Sigmoid colon (tissue), 7 donors: Measurements from ENCODE around the gene GAS6. TPM values are rescaled to one million over a fixed set of nuclear protein-coding genes. Genes with fewer than 3 reads are reported as not detected.
"Not testable (repeated sequence)": the region's sequence is repeated elsewhere in the genome, so short reads cannot be mapped to it uniquely, and the experiment has no call there.

ENCODE experiments used
- DNase-seq: peaks from one replicate; pipeline ENCODE4 v3.0.0-alpha.2; 2019
- H3K27ac ChIP-seq, 4 donors: fragments of 200-600 bp; sonication (generic); one replicate each; pipeline ENCODE4 v1.5.1; 2016 to 2019; ENCODE audit warnings: mild to moderate bottlenecking in 1 of 4
- H3K27me3 ChIP-seq, 3 donors: fragments of 200-600 bp; sonication (generic); one replicate each; pipeline ENCODE4 v1.5.1; 2019; ENCODE audit warnings: mild to moderate bottlenecking in 1 of 3
- H3K36me3 ChIP-seq, 4 donors: fragments of 200-600 bp; sonication (generic); one replicate each; pipeline ENCODE4 v1.5.1; 2016 to 2019
- H3K4me1 ChIP-seq, 4 donors: fragments of 200-600 bp; sonication (generic); one replicate each; pipeline ENCODE4 v1.5.1; 2017 to 2019
- H3K4me3 ChIP-seq, 4 donors: fragments of 200-600 bp; sonication (generic); one replicate each; pipeline ENCODE4 v1.5.1; 2017 to 2019; ENCODE audit warnings: mild to moderate bottlenecking in 2 of 4, moderate library complexity in 1 of 4
- H3K9me3 ChIP-seq, 4 donors: fragments of 200-600 bp in 3 of 4; sonication (generic) in 3 of 4; one replicate each; pipeline versions ENCODE4 v1.5.1 to v1.6.1; 2013 to 2019
- CTCF ChIP-seq, 4 experiments: fragments of 450-650 bp in 3 of 4; fragments of 200-600 bp in 1 of 4; IDR thresholded peaks; one replicate each; pipeline ENCODE4 v1.5.1; 2016 to 2019; ENCODE audit warnings: antibody characterized with exemption in 4 of 4, mild to moderate bottlenecking in 3 of 4, moderate library complexity in 2 of 4
- EP300 ChIP-seq, 4 donors: sonication (generic); formaldehyde crosslinking; IDR thresholded peaks; one replicate each; pipeline ENCODE4 v1.6.1; 2017; ENCODE audit warnings: antibody characterized with exemption in 4 of 4
- POLR2A ChIP-seq, 2 donors: fragments of 450-650 bp; IDR thresholded peaks; one replicate each; pipeline ENCODE4 v1.6.1; 2016; ENCODE audit warnings: antibody characterized with exemption in 2 of 2, mild to moderate bottlenecking in 2 of 2, moderate library complexity in 2 of 2
- POLR2AphosphoS5 ChIP-seq, 4 donors: sonication (generic); formaldehyde crosslinking; IDR thresholded peaks; one replicate each; pipeline ENCODE4 v1.6.1; 2017; ENCODE audit warnings: antibody characterized with exemption in 4 of 4
- WGBS, 2 donors: extraction: QIAGEN DNeasy Blood & Tissue Kit; methylation state at CpG; one replicate each; pipeline ENCODE4 v1.1.7; 2013; 5-methylcytosine and 5-hydroxymethylcytosine counted together
- intact Hi-C: fragments of 100-400 bp; cut with DNase I; formaldehyde crosslinking; loops from one replicate; pipeline ENCODE4 v1.15.1; 2023
- polyA plus RNA-seq, 3 donors: library from polyadenylated mRNA; stranded (reverse); fragments of 200-250 nt; gene quantifications; one replicate each; pipeline ENCODE4 v1.2.3, GENCODE V29; 2013
- total RNA-seq, 4 donors: library from RNA; depleted of rRNA; stranded (reverse); fragments of >200 nt; gene quantifications; one replicate each; pipeline ENCODE4 v1.1.0, GENCODE V29; 2016
- donor health status: healthy with polysubstance abuse.
- donor health status: Bipolar disorder and iron deficiency.
- donor health status: healthy.

Gene GAS6
- total and polyA plus RNA-seq, 7 donors = 27.0 to 105 (median 58.1) TPM

DNA sequence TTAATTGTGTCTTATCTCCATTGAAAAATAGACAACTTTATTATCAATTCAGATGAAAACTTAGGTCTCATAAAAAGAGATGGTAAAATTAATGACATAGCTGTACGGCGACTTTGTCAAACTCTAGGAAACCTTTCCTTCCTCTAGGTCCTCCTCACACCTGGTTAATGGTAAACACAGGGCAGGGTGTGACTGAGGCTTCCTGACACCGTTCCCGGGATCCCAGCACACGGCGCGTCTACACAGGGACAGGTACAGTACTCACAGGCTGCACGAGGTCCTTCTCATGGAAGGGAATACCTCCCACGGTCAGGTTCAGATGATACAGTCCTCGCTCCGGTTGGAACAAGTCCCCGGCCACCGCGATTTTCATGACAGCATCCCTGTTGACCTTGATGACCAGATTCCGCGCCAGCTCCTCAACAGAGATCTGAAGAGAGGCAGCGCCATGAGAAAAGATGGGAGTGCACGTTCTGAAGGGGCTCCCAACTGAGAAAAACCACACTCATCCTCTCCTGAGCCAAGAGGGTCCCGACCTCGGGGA, 35.5 kb downstream of the GAS6 start:
- Histone ChIP-seq H3K4me3 (no peak overlapping the region), H3K27me3 (no peaks in the 10 kb centered on the region), H3K36me3 (peaks cover 0 to 53% (median 21%) of the 10 kb centered on the region in 4 donors), H3K27ac (no peak overlapping the region), H3K9me3 (no peaks in the 10 kb centered on the region), H3K4me1 (no peaks in the 10 kb centered on the region)
- WGBS, 2 donors = 67 to 92% methylated on average over 20 of the region's 20 CpGs
- no peak for DNase-seq
- no peak for TF ChIP-seq CTCF (IDR thresholded peaks at IDR 0.05)
- intact Hi-C loops = no loop called here

DNA sequence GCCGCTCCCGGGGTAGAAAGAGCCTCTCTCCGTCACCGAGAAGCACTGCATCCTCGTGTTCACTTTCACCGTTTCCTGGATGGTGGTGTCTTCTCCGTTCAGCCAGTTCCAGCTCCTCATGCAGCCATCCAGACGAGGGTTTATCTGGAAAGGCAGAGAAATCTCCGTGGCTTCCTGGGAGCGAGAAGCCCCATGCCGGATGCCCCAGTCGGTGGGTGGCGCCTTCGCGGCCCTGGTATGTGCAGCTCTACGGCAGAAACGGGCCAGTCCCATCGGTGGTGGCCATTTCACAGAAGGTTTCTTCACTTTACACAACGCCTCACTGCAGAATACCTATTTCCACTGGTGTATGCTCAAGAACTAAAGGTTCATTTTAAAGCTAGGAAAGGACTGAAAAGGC, 36.9 kb downstream of the GAS6 start:
- Histone ChIP-seq H3K27ac (no peak overlapping the region), H3K36me3 (peaks cover 0 to 51% (median 18%) of the 10 kb centered on the region in 4 donors), H3K4me3 (no peak overlapping the region), H3K4me1 (peaks cover 0 to 5% (median 3%) of the 10 kb centered on the region in 4 donors), H3K9me3 (no peaks in the 10 kb centered on the region), H3K27me3 (no peaks in the 10 kb centered on the region)
- intact Hi-C loops = no loop called here
- DNase-seq = no peak
- no peak for TF ChIP-seq POLR2A (IDR thresholded peaks at IDR 0.05)
- no peak for TF ChIP-seq CTCF (IDR thresholded peaks at IDR 0.05)
- TF ChIP-seq EP300 (IDR thresholded peaks at IDR 0.05) = no peak
- TF ChIP-seq POLR2AphosphoS5 (IDR thresholded peaks at IDR 0.05) = no peak
- WGBS, 2 donors = 92 to 94% methylated on average over 19 of the region's 19 CpGs

DNA sequence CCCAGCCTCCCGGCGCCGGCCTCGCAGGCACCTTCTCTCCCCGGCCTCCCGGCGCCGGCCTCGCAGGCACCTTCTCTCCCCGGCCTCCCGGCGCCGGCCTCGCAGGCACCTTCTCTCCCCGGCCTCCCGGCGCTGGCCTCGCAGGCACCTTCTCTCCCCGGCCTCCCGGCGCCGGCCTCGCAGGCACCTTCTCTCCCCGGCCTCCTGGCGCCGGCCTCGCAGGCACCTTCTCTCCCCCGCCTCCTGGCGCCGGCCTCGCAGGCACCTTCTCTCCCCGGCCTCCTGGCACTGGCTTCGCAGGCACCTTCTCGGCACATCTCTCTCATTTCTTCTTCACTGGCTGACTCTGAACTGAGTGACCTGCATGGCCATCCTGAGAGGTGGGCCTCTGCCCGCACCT, 37.4 kb downstream of the GAS6 start:
- H3K27me3 ChIP-seq, intact Hi-C loops, DNase-seq, H3K4me3 ChIP-seq, H3K9me3 ChIP-seq: not testable (repeated sequence)
- H3K36me3 ChIP-seq = peaks cover 0 to 49% (median 18%) of the 10 kb centered on the region in 4 donors
- H3K27ac ChIP-seq = peak overlapping the region in 1 of 4 donors; percentile 46
- H3K4me1 ChIP-seq = peaks cover 0 to 11% (median 9%) of the 10 kb centered on the region in 4 donors
- 78 to 93% methylated on average over 29 to 35 of the region's 35 CpGs for WGBS, 2 donors

- peaks cover 0 to 17% (median 13%) of the 10 kb centered on the region in 4 donors for H3K4me1 ChIP-seq
- H3K9me3 ChIP-seq = no peaks in the 10 kb centered on the region
- TF ChIP-seq POLR2AphosphoS5 (IDR thresholded peaks at IDR 0.05) (no peak), POLR2A (IDR thresholded peaks at IDR 0.05) (no peak), CTCF (IDR thresholded peaks at IDR 0.05) (no peak), EP300 (IDR thresholded peaks at IDR 0.05) (no peak)
- H3K36me3 ChIP-seq = peaks cover 0 to 43% (median 18%) of the 10 kb centered on the region in 4 donors
- DNase-seq = no peak
- no peak overlapping the region for H3K4me3 ChIP-seq
- 83 to 88% methylated on average over 16 of the region's 16 CpGs for WGBS, 2 donors
- peak overlapping the region in 1 of 4 donors; percentile 46 for H3K27ac ChIP-seq
- intact Hi-C loops = no loop called here
- H3K27me3 ChIP-seq = no peaks in the 10 kb centered on the region
Measured at GRCh38 chr13:113825841-113826240, 38.0 kb downstream of the GAS6 start.

DNA sequence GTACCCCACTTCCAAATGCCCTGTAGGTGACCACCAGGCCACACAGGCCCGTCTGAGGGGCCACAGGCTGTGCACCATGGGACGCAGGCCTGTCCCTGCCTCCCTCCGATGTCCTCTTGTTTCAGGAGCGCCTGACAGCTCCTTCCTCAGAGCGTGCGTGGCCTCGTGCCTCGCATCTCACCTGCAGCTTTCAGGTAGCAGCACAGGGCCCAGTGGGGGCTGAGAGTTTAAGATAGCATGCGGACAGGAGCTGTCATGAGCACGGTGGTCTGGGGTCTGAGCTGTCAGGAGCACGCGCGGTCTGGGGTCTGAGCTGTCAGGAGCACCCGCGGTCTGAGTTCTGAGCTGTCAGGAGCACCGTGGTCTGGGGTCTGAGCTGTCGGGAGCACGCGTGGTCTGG, 40.1 kb downstream of the GAS6 start:
- Histone ChIP-seq H3K9me3 (no peaks in the 10 kb centered on the region), H3K27me3 (no peaks in the 10 kb centered on the region), H3K36me3 (peaks cover 0 to 43% (median 18%) of the 10 kb centered on the region in 4 donors), H3K27ac (peak overlapping the region in 1 of 4 donors; percentile 12), H3K4me1 (peaks cover 0 to 31% (median 28%) of the 10 kb centered on the region in 4 donors), H3K4me3 (no peak overlapping the region)
- intact Hi-C loops = loop anchor here (5.0 kb wide), 1 partner anchor 244 kb away; no protein-coding TSS in a partner anchor
- no peak for DNase-seq
- TF ChIP-seq POLR2AphosphoS5 (IDR thresholded peaks at IDR 0.05) (no peak), EP300 (IDR thresholded peaks at IDR 0.05) (no peak), POLR2A (IDR thresholded peaks at IDR 0.05) (no peak), CTCF (IDR thresholded peaks at IDR 0.05) (no peak)
- 93 to 97% methylated on average over 19 of the region's 19 CpGs for WGBS, 2 donors
